ENCODE data around the gene DNAI1.

DNAI1 gene

DNA sequence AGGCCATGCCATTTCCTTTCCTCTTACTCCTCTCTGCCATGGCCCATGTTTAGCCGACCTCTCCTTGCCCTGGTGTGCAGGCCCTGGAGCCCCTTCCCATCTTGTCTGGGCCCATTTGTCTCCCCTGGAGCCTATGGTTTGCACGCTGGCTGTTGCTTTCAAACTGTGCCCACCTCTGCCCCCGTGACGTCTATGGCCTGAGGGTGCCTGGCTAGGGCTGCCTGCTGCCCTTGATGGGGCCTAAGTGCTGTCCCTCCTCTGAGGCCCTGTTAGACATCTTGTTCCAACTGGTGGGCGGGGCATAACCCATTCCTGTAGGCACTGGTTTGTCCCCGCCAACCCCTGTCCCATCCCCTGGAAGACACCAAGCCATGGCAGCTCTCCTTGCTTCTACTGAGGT is 86.9 kb downstream of the DNAI1 start:
- no peak for DNase-seq (ENCODE audit: low spot score)

- DNase-seq (ENCODE audit: low spot score) = no peak
Measured at GRCh38 chr9:34546102-34546833, 87.7 kb downstream of the DNAI1 start.

DNA sequence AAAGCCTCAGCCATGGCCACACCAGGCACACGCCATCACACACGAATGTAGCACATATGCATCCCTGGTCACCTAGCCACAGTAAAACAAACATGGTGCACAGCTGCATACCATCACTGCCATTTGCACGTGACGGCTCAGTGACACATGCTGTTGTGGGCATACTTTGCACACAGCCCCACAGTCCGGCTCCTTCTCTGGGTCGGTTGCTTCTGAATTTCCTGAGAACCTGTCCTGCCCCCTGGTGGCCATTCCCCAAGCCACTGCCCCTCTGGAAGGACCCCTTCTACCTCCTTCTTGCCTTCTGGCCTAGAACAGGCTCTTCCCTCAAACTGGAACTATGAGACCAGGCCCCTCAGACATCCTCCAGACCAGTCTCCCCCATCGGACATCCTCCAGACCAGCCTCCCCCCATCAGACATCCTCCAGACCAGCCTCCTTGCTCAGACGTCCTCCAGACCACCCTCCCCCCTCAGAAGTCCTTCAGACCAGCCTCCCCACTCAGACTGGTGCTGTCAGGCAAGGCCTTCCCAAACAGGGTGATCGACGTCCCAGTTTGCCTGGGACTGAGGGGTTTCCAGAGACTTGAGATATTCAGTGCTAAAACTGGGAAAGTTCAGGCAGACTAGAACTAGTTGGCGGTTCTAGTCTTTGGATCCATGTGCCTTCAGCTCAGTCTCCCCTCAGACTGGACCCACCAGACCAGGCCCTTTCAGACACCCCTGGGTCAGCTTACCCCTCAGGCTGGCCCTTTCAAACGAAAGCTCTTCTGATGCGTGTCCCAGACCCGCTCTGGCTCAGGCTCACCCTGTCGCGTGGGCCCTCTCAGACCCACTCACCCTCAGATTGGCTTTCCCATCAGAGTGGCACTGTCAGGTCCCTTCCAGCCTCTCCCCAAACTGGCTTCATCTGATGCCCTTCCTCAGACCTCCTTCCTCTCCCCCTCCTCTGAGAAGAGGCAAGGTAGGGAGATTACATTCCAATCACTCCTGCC is 88.5 kb downstream of the DNAI1 start:
- peak; percentile 78 for DNase-seq (ENCODE audit: low spot score)

- peak; percentile 75 for DNase-seq (ENCODE audit: low spot score)
Measured at GRCh38 chr9:34547960-34548611, 89.5 kb downstream of the DNAI1 start.

- no peak for DNase-seq (ENCODE audit: low spot score)
Measured at GRCh38 chr9:34549407-34549732, 90.8 kb downstream of the DNAI1 start.

GRCh38 chr9:34550016-34550680 is 91.5 kb downstream of the DNAI1 start:
- no peak for DNase-seq (ENCODE audit: low spot score)

DNA sequence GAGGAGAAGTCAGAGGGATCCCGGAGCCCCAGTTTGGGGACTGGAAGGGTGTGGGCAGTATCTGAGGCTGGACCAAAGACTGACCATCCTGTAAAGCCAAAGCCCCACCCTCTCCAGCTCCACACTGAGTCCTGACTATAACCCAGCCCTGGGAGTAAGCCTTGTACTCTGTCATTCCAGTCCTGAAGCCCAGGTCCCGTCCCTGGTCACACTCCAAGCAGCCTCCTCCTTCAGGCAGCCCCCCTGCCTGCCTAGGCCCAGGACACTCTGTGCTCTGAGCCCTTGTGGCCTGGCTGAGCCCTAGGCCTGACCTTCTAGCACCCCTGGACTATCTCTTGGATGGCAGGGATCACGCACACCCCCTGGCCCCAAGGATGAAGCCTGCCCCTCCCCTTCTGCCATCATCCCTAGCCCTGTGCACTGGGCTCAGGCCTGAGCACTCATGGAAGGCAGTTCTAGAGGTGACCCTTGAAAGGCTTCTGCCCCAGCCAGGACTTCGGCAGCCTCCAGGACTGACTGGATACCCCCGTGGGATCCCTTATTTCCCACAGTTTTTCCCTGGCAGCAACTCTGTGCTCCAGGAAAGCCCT is 92.2 kb downstream of the DNAI1 start:
- DNase-seq (ENCODE audit: low spot score) = no peak

DNA sequence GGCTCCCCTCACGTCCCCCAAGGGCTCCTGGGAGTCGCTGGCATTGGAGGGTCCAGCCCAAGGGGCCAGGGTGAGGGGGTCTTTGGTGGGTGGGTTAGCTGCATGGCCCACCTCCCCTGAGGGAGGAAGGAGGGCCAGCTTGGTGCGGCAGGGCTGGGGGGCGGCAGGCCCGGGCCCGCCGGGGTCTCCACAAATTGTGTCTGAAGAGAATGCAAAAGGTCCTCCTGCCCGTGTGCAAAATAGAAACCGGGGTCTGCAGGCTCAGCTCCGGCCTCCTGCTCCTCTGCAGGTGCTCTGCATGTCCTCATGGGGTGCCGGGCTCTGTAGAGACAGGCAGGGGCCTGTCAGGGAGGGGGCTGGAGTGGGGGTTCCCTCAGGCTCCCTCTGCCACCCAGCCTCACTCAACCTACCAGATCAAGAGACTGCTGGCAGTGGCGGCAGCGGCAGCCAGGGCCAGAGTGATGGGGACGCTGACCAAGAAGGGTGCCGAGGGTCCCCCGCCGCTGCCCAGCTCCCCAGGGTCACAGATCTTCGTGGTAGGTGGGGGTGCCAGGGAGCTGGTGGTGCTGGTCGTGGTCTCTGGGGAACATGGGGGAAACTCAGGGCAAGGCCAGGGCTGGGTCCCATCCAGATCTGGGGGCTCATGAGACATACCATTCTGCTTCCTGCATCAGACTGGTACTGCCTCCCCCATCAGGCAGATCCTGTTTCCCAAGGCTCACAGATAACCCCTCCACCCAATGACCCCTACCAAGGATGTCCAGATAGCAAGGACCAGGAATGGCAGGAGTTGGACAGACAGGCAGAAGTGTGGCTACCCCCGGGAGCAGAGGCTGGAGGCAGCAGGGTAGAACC is 93.4 kb downstream of the DNAI1 start:
- no peak for DNase-seq (ENCODE audit: low spot score)

DNA sequence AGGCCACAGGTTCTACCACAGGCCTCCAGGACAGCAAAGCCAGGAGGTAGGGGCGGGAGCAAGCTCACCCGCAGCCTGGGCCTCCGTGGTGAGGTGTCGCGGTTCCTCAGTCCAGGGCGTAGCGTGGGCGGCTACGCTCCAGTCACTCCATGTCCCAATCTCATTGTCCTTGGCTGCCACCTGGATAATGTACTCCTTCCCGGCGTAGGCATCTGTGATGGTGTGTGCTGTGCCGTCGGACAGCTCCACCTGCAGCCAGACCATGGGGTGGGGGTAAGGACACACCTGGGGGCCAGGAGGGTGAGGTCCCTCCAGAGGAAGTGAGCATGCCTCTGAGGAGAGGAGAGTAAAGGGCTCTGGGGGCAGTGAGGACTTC is 94.0 kb downstream of the DNAI1 start:
- DNase-seq (ENCODE audit: low spot score) = no peak

GRCh38 chr9:34552986-34553385 is 94.4 kb downstream of the DNAI1 start:
- DNase-seq (ENCODE audit: low spot score) = no peak

DNA sequence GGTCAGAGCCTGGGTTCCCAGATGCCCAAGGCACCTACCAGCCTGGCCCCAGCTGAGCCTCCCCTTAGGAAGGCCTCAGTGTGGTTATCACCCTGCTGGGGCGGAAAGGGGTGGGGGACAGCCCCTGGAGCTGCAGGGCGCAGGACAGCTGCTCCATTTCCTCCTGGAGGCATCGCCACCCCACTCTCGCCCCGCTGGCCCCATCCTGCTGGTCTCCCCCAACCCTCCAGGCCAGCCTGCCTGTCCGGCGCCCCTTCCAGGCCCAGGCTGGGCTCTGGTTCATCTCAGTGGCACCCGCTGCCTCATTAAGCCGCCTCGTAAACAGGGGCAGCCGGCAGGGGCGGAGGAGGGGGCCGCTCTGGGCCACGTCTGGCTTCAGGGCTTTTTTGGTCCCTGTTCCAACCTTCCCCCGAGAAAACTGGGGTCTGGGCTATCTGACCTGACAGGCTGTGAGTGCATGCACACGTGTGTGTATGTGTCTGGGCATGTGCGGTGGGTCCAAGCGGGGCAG is 95.0 kb downstream of the DNAI1 start:
- no peak for DNase-seq (ENCODE audit: low spot score)

GRCh38 chr9:34554211-34555001 is 95.8 kb downstream of the DNAI1 start:
- DNase-seq (ENCODE audit: low spot score) = no peak

DNA sequence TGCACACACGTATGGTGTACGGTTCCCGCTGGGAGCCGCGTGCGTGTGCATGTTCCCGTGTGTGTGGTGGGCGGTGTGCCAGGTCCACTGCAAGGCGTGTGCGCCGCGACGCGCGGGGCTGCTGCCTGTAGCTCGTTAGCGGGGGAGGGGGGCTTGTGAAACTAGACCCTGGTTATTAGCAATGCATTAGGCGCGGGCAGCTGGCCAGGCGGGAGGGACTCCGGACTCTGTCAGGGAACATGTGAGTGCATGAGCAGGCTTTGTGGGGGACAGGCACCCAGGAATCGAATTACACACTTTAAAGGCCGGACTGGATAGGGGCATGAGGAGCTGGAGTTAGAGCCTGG is 96.4 kb downstream of the DNAI1 start:
- no peak for DNase-seq (ENCODE audit: low spot score)

DNA sequence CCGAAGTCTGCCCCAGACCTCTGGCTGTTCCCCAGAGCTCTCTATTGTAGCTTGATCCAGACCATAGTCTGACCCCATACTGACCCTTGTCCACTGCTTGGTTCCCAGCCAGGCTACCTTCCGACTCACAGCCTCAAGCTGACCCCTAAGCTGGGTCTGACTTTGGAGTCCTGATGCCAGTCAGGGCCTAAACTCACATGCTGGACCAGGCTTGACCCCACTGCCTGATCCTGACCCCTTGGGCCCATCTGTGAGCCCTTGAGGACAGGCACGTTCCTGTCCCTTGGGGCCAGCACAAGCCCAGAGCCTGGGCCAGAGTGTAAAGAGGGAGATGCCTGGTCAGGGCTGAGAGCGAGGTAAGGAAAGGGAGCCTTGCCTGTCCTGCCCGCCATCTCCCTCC is 96.9 kb downstream of the DNAI1 start:
- no peak for DNase-seq (ENCODE audit: low spot score)

GRCh38 chr9:34555936-34556525 is 97.4 kb downstream of the DNAI1 start:
- DNase-seq (ENCODE audit: low spot score) = no peak

DNA sequence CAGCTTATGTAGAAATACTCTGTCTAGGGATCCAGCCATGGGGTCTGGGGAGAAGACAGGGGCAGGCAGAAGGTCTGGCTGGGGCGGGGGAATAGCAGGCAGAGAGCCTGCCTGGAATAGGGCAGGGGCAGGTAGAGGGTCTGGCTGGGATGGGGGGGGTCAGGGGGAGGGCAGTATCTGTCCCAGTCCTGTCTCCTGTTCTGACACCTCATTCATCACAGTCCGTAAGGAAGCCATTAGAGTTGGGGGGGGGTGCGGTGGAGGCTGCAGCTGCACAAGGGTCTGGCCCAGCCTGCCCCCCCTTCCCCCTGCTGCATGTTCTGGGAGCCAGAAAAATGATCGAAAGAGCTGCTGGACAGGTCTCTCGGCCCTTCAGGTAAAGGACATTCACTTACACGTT is 98.3 kb downstream of the DNAI1 start:
- no peak for DNase-seq (ENCODE audit: low spot score)

DNA sequence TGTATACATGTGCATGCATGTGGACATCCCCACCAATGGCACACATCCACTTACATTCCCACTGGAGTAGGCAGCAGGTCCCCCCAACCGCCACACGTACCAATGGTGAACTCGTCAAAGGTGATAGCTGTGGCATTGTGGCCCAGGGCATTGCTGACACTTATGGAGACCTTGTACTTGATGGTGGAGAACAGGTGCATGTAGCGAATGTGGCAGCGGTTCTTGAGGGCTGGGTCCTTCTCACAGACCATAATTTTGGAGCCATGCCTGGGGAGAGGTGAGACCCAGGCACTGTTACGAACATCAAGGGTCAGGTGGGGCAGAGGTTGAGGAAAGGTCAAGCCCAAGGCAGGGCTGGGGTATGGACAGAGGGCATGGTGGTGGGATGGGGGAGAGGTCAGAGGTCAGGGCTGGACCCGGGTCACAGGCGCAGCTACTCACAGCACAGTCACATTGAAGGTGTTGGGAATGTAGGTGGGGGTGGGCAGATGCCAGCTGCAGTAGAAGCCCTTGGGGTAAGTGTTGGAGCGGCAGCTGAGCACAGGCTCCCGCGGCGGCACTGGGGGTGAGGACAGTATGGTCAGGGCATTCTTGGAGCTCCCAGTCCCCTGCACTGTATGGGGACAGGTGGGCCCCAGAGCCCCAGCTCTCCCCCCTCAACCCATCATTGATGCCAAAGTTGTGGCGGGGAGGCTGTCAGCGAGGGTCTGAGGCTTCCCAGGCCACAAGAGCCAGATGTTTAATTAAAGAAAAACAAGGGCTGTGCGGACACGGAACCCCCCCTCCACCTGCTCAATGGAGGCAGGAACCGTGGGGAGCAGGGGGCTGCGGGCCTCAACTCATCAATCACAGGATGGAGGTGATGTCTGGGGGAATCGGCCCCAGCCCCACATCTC is 99.1 kb downstream of the DNAI1 start:
- no peak for DNase-seq (ENCODE audit: low spot score)

- DNase-seq (ENCODE audit: low spot score) = no peak
Measured at GRCh38 chr9:34558364-34558763, 99.8 kb downstream of the DNAI1 start.
